Measurements from ENCODE around the gene HTT. TPM values are rescaled to one million over a fixed set of nuclear protein-coding genes. Genes with fewer than 3 reads are reported as not detected.

The HTT gene
- total and polyA plus RNA-seq, 2 of the 13 experiments (the other 11 are each of a cell fraction or from before 2014, with no cell fraction given): 17.5 to 19.5 TPM

DNA sequence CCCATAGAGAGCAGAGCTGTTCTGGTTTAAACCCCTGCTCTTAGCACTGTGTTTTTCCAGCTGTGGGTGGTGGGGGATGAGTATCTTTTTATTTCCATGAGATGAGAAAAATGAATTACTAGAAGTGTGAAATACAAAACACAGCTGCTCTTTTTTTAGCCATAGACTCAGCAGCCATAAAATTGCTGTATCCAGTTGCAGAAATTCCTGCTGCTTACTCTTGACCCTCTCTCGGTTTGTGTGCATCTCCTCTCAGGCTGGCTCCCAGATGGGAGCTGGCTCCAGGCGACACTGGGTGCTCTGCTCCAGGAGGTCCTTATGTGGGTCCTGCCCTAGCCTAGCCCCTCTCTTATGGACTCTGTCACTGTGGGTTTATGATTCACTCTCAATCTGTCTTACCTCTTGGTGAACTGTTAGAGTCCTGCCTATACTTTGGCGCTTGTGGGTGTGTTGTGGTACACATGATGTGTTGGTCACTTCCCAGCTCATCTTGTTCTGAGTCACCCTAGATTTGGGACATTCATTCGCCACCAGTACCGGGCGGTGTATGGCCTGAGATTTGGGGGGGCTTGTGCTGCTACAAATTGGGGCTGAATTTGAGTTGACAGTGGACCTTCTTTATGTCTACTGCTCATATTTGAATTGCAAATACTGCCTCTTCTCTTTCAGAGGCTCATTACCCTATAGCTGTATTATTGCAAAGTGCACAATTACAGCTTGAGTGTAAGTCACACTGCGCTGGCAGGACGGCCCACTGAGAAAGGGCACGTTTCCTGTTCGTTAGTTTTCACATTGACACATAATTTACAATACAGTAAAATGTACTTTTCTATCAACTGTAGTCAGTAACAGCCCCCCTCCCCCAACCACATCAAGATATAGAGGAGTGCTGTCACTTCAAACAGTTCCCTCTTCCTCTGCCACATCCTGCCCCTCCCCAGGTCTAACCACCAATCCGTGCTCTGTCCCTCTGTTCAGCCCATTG is 127.5 kb downstream of the HTT start (continued):
- TF ChIP-seq, protein P1, sequence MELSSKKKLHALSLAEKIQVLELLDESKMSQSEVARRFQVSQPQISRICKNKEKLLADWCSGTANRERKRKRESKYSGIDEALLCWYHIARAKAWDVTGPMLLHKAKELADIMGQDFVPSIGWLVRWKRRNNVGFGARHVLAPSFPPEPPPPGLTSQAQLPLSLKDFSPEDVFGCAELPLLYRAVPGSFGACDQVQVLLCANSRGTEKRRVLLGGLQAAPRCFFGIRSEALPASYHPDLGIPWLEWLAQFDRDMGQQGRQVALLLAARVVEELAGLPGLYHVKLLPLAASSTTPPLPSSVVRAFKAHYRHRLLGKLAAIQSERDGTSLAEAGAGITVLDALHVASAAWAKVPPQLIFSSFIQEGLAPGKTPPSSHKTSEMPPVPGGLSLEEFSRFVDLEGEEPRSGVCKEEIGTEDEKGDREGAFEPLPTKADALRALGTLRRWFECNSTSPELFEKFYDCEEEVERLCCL (CRISPR knock-in tag; IDR thresholded peaks at IDR 0.05; ENCODE audit: borderline replicate concordance): no peak
- TF ChIP-seq HMG20B (CRISPR knock-in tag; conservative IDR thresholded peaks at IDR 0.05) (no peak), SP5 (CRISPR knock-in tag; IDR thresholded peaks at IDR 0.05; ENCODE audit: borderline replicate concordance, low read depth) (no peak), ZNF562 (CRISPR knock-in tag; IDR thresholded peaks at IDR 0.05; ENCODE audit: borderline replicate concordance) (no peak), NAIF1 (CRISPR knock-in tag; IDR thresholded peaks at IDR 0.05; ENCODE audit: borderline replicate concordance) (no peak), HOXA7 (CRISPR knock-in tag; IDR thresholded peaks at IDR 0.05) (no peak), KLF12 (CRISPR knock-in tag; IDR thresholded peaks at IDR 0.05; ENCODE audit: borderline replicate concordance) (no peak), ZNF292 (CRISPR knock-in tag; IDR thresholded peaks at IDR 0.05; ENCODE audit: borderline replicate concordance, low read depth) (no peak), HINFP (CRISPR knock-in tag; IDR thresholded peaks at IDR 0.05; ENCODE audit: low read depth) (no peak), POLR2AphosphoS5 (IDR thresholded peaks at IDR 0.05; ENCODE audit: low read depth, low read length) (no peak), MED1 (CRISPR knock-in tag; IDR thresholded peaks at IDR 0.05) (0 out of 2 replicates have a peak, but pooled peaks have one; percentile 14)
- TF ChIP-seq, protein P2, sequence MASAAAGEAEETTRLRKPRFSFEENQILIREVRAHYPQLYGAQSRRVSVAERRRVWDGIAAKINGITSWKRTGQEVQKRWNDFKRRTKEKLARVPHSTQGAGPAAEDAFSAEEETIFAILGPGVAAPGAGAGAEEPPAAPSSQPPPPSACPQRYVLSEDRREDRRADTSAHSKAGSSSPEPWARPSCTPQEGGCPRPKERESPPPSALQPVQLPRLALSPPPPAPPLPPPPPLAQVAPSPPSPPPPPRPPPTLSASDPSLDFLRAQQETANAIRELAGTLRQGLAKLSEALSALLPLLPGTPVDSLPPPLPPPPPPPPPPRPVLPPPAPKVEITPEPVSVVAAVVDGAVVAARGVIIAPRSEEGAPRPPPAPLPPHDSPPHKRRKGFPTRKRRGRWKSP (CRISPR knock-in tag; IDR thresholded peaks at IDR 0.05): no peak
- TF ChIP-seq, protein P3, sequence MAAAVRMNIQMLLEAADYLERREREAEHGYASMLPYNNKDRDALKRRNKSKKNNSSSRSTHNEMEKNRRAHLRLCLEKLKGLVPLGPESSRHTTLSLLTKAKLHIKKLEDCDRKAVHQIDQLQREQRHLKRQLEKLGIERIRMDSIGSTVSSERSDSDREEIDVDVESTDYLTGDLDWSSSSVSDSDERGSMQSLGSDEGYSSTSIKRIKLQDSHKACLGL (CRISPR knock-in tag; IDR thresholded peaks at IDR 0.05): no peak

All from HepG2 (cell line).